ENCODE data around the gene MRPS22.

- TF ChIP-seq RFX5 (IDR thresholded peaks at IDR 0.05; ENCODE audit: borderline replicate concordance, low read depth, low read length) (no peak), CTCF (IDR thresholded peaks at IDR 0.05; ENCODE audit: control extremely low read depth in 1 of 3, insufficient read depth in 1 of 3, low read depth in 1 of 3, low read length in 3 of 3) (no peak), PHF8 (conservative IDR thresholded peaks at IDR 0.05; ENCODE audit: low read depth, low read length) (no peak), MAX (IDR thresholded peaks at IDR 0.05) (no peak), YY1 (IDR thresholded peaks at IDR 0.05; ENCODE audit: low read depth, low read length) (no peak), POLR2A (IDR thresholded peaks at IDR 0.05; ENCODE audit: control extremely low read depth in 1 of 2, low read depth in 2 of 2, low read length in 2 of 2) (no peak), HDAC2 (IDR thresholded peaks at IDR 0.05; ENCODE audit: borderline replicate concordance in 1 of 2, low read depth in 2 of 2, low read length in 2 of 2) (no peak), EZH2 (IDR thresholded peaks at IDR 0.05; ENCODE audit: low read depth, low read length, severe bottlenecking) (no peak), CEBPB (IDR thresholded peaks at IDR 0.05; ENCODE audit: low read depth, low read length) (no peak), POLR2AphosphoS5 (IDR thresholded peaks at IDR 0.05; ENCODE audit: low read depth, low read length) (no peak), BRCA1 (IDR thresholded peaks at IDR 0.05; ENCODE audit: low read depth, low read length) (no peak), NRF1 (IDR thresholded peaks at IDR 0.05; ENCODE audit: low read depth, low read length) (no peak), SIN3A (conservative IDR thresholded peaks at IDR 0.05 in 1 of 2, IDR thresholded peaks at IDR 0.05 in 1 of 2; ENCODE audit: low read depth in 1 of 2, low read length in 2 of 2) (no peak)
These were observed 1.8 kb upstream of the MRPS22 start for GRCh38 chr3:139342054-139342453.

Measured in H1 (cell line).